HG03469 (cell line): ENCODE results near the gene RNF224.
A peak's percentile ranks its signal among the peaks of the same experiment; 100 is the strongest.

Experiments
- ATAC-seq: cut with Tn5 transposase; IDR thresholded peaks from one replicate; pipeline ENCODE4 v1.9.1; 2021; ENCODE audit warnings: mild to moderate bottlenecking, moderate library complexity, moderate number of reproducible peaks; ENCODE audit not compliant: unreplicated experiment

The RNF224 gene

DNA sequence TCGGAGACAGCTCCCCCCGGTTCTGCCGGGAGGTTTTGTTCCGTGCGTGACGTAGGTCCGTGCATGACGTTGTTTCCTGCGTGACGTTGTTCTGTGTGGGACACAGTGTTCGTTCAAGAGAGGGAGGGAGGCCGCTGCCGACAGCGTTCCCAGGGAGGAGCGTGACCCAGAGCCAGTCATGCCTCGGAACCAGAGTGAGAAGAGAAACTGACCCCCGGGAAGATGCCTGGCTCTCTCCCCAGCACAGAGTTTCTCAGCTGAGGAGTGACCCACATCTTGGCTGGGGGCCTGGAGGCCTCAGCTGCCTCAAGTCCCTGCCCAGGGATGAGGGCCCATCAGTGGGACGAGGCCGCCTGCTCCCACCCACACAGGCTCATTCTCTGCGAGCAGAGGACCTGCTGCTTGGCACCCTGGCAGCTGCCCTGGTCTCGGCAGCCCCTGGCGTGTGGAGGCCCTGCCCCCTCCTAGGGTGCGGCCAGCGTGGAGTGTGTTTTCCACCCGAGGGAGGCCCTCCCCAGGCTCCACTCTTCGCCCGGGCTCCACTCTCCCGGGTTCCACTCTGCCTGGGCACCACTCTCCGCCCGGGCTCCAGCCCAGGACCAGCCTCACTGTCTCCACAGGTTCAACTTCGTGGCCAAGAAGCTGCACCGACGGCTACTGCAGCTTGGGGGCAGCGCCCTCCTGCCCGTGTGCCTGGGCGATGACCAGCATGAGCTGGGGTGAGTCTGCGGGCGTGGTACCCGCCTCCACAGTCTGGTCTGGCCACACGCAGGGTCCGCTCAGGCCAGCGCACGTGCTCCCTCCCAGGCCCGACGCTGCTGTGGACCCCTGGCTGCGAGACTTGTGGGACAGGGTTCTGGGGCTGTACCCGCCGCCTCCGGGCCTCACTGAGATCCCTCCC is 13.9 kb upstream of the RNF224 start:
- no peak for ATAC-seq

GRCh38 chr9:137214620-137215019 is 12.7 kb upstream of the RNF224 start:
- no peak for ATAC-seq

DNA sequence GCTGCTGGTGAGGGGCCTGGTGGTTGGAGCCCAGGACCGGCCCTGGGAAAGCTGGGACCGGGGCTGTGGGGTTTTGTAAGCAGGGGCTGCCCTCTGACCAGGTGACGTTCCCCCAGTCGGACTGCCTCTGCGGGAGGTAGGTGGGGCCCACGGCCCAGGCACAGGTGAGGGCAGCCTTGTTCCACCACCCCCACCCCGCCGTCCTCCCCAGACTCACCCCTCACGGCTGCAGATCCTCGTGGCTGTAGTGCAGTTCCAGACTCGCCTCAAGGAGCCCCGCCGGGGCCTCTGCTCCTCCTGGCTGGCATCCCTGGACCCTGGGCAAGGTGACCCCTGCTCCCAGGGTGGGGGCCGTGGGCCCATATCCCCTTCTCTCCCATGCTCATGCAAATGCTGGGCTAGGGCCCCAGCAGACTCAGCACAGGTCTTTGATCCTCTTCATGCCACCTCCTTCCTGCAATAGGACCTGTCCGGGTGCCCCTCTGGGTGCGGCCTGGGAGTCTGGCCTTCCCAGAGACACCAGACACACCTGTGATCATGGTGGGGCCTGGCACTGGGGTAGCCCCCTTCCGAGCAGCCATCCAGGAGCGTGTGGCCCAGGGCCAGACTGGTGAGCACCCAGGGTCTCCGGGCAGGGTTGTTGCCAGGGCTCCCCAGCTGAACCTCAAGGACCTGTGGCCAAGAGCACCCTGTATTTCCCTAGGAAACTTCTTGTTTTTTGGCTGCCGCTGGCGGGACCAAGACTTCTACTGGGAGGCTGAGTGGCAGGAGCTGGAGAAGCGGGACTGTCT is 11.9 kb upstream of the RNF224 start:
- no peak for ATAC-seq

- ATAC-seq, result no peak
These were observed 10.9 kb upstream of the RNF224 start for GRCh38 chr9:137216188-137216965.

DNA sequence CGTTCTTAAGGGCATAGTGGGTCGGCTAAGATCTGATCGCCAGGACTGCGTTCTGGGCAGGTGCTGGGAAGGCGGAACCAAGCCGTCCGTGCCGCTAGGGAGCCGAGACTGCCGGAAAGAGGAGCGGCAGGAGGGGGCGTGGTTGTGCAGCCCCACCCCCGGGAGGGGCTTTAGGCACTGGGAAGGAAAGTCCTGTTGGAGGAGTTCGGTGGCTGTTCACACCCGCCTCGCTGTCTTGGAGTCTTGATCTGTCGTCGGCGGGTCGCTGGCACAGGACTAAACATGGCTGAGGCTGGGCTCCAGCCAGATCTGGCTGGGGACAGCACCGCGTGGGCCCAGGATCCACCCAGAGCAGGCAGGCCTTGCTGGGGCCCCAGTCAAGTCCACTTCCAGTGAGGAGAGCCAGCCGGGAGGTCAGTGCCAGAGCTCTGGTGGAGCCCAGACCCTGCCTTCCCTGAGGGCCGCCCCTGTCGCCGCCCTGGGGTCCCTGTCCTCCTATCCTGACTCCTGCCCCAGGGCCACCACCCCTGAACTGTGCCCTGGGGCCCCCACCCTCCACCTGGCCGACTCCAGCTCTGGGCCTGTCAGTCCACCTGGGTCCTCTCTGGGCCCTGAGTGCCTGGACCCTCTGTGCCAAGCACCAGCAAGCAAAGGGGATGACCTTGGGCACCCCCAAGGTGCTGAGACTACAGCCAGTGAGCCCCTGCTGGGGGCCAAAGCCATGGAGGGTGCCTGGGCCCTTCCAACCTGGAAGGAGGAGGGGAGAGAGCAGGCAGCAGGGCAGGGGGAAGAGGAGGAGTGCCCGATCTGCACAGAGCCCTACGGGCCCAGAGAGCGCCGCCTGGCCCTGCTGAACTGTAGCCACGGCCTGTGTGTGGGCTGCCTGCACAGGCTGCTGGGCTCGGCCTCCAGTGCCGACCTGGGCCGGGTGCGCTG is 9.8 kb upstream of the RNF224 start:
- no peak for ATAC-seq

DNA sequence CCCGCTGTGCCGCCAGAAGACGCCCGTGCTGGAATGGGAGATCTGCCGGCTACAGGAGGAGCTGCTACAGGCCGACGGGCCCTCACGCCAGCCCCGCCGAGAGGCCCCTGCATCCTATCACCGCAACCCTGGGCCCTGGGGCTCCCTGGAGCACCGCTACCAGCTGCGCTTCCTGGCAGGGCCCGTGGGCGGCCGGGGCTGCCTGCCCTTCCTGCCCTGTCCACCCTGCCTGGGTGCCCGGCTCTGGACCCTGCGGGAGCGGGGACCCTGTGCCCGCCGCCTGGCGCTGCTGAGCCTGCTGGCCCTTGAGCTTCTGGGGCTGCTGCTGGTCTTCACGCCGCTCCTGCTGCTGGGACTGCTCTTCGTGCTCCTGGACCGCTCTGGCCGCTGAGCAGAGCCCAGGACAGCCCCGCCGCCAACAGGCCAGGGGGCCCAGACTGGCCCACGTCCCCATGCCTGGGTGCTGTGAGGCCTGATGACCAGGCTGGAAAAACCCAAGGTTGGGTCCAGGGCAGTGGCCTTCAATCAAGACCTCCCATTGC is 9.0 kb upstream of the RNF224 start:
- ATAC-seq, result no peak

GRCh38 chr9:137218754-137219271 is 8.5 kb upstream of the RNF224 start:
- no peak for ATAC-seq

DNA sequence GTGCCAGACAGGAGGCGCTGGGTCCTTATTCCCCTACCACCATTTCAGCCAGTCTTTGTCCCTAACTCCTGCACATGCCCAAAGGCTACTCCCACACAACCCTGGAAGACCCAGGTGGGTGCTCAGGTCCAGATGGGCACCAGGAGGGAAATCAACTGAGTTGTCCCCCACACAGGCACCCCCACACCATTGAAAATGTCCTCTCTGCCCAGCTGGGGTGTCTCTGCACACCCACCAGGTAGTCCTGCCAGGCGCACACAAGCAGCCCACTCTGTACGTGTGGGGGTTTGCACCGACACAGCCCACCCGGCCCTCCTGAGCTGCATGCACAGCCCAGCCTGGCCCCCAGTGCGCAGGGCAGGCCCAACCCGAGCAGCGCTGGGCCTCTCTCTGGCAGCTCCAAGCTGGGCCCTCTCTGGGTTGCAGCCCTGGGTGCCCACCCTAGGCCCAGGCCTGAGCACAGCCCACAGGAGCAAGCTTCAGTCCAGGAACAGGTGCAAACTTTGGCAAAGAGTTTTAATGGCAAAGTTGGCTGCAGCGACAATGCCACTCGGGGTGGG is 7.5 kb upstream of the RNF224 start:
- no peak for ATAC-seq

- no peak for ATAC-seq
These were observed 6.8 kb upstream of the RNF224 start for GRCh38 chr9:137220317-137221094.

DNA sequence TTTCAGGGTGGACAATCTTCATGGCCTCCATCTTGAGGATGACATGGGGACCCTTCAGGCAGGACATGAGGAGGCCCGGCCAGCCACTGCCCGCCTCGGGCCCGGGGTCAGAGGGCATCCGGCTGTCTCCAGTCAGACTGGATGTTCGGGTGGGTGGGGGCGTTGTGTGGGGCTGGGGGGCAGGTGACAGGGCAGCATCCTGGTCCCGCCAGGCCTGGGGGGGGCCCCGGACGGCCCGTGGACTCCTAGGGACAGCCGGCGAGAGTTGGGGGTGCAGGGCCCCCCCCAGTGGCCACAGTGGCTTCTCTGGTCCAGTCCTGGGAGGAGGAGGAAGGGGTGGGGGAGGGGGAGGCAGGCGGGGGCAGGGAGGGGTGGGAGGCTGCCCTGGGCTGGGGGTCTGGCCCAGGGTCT is 6.2 kb upstream of the RNF224 start:
- no peak for ATAC-seq

GRCh38 chr9:137221506-137222111 is 5.7 kb upstream of the RNF224 start:
- ATAC-seq, result no peak

DNA sequence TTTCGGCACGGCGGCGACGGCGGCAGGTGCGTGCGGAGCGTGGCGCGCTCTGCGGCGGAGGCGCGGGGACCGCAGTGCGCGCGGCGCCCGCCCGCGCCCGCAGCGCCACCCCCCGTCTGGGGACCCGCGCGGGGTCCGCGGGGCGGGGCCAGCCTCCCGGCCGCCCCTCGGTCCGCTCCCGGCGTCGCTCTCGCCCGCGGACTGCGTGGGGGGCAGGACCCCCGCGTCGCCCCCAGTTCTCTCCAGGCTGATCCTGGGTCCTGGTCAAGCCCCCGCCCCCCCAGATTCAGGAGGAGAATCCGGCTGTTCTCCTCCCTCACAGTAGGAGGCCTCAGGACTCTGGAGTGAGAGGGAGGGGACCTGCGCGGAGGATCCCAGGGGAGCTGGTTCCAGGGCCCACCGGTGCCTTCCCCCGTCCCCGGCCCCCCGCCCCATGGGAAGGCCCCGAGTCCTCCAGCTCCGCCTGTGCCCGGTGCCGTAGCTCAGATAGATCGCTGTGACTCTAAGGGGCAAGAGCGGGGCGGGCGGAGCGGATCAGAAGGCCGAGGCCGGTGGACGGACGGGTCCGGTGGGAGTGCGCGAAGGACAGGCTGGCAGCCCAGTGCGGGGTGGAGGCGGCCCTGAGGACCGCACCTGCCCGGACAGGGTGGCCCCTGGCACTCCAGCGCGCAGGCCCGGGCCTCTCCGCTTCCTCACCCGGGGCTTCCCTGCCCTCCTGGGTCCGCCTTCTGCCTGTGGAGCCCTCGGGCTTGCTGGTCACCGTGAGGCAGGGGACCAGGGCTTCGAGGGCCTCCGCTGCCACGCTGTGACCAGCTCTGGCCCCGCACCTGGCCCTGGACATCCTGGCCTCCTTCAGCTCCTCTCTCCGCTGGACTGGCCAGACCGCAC is 4.9 kb upstream of the RNF224 start, which contains the start of gene RNF208:
Gene RNF208 (minus strand): TSS at position 51 of the 888 bp plus-strand sequence. CDS start 1,028 bp downstream, outside the sequence.
- peak; percentile 2 for ATAC-seq

DNA sequence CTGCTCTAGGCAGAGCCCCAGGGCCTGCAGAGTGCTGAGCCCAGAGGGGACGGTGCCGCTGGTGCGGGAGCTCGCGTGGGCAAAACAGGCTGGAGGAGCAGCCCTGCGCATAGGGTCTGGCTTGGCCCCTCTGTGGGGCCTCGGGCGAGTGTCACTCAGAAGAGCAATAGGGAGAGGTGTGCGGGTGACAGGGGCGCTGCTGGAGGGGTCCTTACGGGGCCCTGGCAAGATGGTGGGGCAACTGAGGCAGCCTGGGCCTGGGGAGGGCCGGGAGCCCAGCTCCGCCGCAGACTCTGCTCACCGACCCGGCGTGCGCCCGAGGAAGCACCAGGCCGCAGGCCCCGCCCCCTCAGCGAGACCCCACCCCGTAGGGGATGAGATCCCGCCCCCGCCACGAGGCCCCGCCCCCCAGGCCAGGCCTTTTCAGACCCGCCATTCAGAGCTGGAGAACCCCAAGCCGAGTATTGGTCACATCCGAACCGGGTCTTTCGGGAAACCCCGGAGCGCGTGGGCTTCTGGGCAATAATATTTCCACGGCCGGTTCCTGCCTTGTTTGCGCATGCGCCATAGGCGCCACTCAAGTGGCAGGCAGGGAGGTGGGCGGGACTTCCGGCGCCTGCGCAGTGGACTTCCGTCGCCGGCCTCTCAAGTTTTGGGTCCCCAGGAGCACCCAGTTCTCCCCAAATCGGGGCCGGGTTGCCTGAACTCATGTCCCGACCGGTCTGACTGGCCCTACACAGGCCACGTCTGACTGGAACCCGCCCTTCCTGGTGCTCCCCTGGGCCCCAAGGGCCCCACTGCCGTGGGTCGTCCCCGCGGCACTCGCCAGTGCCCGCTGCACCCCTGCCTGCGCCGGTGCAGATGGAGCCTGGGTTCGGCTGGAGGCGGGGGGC is 4.0 kb upstream of the RNF224 start:
- ATAC-seq, result peak; percentile 43

DNA sequence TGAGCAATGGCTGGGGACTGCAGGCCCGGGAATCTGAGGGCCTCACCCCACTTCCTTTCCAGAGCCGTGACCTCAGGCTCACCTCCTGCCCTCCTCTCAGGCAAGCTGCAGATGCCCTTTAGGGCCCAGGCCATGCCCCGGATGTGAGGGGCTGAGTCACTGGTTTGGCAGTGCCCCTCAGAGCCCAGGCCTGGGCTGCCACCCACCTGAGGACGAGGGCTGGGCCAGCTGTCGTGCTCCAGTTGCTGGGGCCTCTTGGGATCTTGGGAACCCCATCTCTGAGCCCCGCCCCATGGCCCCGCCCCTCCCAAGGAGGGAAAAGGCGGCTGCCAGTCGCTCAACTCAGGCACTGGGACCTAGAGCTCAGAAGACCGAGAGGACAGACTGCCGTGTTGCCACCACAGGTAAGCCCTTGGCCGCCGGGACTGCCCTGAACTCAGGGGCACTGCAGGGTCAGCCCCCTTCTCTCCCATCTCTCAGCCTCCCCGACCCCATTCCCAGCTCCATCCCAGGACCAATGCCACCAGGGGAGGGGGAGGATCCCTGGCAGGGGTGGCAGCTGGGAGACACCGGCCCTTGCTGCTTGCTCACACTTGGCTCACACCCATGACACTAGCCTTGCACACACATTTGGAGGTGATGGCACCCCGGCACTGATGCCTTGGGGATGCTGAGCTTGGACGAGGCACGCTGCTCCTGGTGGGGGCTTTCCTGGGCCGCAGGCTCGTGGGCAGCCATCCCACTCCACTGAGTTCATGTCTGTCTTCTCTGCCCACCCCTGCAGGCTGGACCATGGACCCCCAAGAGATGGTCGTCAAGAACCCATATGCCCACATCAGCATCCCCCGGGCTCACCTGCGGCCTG is 2.2 kb upstream of the RNF224 start, which contains the start of gene CYSRT1:
Gene CYSRT1 (plus strand): TSS at position 345 of the 865 bp plus-strand sequence. CDS start 448 bp downstream, at position 793.
- no peak for ATAC-seq
